Activated T-helper 1 cell treated with Interleukin-2 at 50 U/mL for 16 hours (primary cell): Measurements from ENCODE around the gene HOXC13.

Experiments
- DNase-seq: peaks from one replicate; pipeline ENCODE4 v3.0.0-alpha.2; 2020; ENCODE audit warnings: low read depth

Gene HOXC13

GRCh38 chr12:53955036-53955775 is 16.6 kb downstream of the HOXC13 start:
- DNase-seq: no peak

DNA sequence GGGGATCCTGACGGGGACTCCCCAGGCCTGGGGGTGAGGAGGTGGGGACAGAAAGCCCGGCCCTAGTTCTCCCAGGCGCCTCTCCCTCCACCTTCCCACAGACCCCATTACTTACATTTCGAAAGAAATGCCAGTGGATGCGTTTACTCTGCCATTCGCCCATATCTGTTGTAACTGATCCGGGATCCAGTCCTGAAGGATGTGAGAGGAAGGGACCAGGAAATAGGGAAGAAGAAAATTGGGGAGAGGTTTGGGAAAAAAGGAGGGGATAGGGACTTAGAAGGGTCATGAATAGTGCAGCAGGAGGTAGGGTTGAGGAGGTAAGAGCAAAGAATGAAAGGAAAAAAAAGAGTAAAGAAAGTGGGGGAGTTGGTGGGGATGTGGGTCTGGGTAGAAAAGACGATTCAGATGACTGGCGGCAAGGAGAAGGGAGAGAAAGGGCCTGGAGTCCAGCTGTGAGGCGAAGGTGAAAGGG is 17.2 kb downstream of the HOXC13 start:
- DNase-seq: no peak

DNA sequence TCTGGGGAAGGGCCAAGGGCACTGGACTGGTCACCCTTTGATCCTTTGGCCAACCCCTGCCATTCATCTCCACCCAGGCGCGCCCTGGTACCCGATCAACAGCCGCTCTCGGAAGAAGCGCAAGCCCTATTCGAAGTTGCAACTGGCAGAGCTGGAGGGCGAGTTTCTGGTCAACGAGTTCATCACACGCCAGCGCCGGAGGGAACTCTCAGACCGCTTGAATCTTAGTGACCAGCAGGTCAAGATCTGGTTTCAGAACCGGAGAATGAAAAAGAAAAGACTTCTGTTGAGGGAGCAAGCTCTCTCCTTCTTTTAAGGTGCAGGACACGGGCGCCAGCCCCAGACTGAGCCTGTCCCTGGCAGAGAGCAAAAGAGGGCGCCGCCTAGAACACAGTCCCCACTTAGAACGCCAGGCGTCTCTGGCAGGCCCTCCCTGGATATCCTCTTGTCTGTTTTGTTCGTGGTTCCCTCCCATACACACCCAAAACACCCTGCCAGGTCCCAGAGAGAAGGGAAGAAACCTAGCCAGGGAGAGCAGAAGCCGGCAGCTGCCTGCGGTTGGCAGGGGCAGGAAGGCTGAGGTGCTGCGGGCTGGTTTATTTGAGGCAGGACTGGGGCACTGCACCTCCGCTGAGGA is 17.7 kb downstream of the HOXC13 start:
- DNase-seq: no peak

DNA sequence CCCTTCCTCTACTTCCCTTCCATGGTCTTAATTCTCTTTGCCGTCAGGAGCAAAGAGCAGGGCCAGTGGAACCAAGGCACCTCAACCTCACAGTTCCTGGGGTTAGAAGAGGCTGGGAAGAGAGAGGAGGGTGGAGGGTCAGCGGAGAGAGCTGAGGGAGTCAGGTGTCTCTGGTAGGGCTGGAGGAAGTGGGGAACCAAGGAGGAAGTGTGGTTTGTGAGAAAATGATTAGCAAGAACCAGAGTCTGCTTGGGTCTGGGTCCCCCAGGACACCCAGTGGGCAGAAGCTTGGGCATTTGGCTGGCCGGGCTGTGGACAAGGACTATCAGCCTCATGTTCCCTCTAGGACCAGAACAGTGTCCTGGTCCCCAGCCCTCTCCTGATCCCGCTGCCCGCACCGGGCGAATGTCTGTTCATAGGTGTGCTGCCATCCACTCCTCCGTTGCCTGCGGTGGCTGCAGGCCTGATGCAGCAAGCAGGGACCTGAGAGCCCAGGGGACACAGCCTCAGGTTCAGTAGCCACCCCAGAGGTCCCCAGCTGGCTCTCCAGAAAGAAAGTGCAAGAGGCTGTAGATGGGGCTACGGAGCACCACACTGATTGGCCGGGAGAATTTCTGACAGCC is 18.4 kb downstream of the HOXC13 start:
- DNase-seq: no peak

DNA sequence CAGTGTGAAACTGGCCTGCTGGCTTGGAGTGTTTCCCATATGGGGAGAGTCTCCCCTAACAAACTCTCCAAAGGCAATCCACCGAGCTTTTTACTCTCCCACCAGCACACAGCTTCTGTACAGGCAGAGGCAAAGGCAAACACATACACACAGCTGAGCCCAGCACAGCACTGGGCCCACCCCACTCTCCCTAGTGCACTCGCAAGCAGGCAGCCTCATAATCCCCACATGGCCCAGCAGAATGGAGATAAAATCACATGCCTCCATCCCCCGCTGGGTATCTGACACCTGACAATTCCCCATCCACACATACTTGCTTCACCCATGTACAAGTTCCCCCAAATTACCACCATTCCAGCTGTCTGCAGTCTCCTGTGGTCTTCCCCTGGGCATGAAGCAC is 19.5 kb downstream of the HOXC13 start:
- DNase-seq: no peak

DNA sequence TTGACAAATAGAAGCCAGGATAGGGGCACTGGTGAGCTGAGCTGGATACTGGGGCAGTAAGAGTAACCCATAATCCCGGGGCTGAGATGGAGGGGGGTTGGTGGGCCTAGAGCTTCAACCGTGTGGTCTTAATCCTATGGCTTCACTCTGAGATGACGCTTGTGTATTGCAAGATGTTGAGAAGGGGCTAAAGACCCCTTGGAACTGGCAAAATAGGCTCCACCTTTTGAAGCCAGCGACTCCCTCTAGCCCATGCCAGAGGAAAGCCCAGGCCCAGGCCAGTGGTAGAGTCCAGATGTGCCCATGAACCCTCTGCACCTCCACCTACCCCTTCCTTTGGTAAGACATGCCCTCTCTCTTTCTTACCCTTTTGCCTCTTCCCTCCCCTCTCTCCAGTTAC is 20.7 kb downstream of the HOXC13 start:
- no peak for DNase-seq

DNA sequence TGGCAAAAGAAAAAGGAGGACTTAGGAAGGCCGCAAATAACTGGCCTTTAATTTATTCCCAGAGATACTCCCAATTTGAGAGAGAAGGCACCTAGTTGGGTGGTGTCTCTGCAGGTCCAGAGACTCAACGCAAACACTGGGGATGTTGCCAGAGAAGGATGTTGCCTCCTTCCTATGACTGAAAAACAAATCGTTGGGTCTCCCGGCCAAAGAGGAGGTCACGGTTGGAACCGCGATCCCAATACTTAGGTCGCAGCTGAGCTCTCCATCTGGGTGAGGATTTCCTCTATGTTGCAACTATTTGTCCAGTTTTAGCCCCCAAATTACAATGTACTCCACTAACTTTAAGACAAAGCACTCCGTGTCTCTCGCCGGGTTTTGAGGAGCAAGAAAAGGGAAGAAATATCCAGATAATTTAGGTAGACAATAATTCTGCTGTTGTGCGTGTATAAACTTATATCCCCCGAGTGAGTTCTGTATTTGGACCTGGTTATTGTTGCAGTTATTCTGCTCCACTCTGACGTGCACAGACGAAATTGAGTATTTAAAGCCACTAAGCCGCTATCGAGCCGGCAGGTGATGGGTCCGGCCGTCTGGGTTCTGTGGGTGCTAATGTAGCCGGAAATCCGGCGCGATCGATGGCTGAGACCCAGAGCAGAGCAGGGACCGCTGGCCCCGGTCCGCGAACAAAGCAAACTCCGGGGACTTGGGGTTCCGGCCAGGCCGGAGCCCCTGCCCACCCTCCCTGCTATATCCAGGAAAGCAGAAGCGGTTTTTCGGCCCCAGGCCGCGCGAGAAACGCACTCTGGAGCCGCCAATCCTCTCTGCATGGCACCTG is 21.8 kb downstream of the HOXC13 start:
- DNase-seq: no peak

DNA sequence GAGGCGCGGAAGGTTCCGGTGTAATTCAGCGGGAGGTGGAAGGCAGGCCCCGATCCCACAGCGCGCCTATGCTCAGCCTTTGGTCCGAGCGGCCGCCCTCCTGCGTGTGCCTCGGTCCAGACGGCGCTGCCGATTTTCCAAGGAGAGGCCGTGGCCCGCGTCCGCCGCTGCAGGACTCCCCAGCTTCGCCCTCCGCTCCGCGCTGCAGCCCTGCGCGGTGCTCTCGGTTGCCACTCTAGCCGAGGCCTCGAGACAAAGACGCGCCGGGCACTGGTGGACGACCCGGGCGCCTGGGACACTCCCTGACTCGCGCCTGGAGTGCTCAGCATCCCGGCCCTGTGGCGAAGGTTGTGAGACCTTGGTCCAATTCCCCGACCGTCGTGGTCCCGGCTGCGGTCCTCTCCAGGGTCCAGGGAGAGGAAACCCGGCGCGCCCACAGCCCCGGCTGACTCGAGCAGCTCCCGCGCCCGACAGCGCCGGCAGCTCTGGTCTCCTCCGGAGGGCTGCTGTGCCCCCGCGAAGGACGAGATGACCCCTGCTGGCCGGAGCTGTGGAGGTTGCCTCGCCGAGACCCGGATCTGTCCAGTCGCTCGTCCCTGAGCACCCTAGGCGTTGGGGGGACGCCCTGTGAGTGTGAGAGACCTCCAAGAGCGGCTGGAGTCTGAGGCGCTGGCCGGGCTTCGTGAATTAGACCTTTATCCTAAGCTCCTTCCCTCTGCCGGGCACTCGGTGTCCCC is 22.6 kb downstream of the HOXC13 start:
- DNase-seq: no peak

DNA sequence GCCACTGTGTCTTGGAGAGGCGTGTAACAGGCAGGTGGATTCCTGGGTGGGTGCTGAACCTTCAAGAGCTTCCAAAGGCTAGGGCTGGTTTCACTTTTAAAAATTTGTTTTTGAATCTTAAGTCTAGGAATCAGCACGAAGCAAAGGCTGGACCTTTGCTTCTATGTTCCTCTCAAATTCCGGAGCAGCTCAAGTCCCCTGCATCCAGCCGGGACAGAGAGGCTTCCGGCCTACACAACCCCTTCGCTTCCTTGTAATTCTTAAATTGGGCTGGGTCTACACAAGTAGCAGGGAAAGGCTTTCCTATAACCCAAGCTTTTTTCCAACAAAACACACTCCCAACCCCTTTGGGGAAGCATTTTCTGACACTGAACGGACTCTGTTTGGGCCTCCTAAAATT is 24.4 kb downstream of the HOXC13 start:
- no peak for DNase-seq

- DNase-seq: no peak
These were observed 25.0 kb downstream of the HOXC13 start for GRCh38 chr12:53963434-53964314.

DNA sequence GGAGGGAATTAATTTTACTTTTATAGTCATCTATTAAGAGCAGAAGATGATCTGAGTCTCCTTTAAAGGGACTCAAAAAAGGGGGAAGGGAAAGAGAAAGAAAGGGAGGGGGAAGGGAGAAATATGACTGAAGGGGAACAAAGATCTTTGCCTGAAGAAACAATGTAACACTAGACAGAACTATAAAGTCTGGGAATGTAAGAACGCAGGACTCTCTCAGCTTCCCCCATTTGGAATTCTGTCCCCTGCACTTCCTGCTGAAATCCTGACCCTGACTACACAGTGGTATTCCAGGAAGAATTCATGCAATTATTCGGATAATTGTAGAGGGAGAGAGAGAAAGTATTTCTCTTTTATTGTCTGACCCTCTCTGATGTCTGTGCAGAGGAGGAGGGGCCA is 25.7 kb downstream of the HOXC13 start:
- DNase-seq: no peak

DNA sequence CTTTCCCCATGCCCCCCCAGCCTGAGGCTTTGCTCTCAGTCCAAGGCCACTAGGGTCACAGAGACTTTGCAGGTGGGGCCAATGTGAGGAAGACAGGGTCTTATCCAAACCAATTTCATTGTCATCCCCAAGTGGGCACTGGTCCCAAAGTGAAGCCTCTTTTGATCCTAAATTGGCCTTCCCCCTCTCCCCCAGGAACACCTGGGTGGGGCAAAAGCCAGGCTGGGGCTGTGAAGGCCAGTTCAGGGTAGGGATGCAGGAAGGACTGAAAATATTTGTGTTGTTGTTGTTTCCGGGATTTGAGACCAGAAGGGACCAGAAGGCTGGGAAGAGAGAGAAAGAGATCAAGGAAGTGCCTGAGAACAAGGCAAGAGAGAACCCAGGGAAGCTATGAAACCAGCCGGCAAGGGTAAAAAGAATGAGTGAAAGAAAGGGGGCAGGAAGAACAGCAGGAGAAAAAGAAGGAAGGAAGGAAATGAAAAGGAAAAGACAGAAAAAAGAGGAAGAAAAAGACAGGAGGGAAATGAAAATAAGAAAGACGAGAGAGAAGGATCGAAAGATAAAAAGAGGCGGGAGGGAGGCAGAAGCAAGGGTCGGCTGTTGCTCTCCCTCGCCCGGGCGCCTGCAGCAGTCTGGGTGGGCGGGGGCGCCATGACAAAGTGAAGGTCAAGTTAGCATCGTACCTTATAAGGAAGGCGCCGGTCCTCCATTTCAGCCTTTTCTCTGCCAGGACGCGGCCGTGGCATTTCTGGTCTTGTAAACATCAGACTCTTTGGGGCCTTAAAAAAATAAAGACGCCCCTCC is 26.9 kb downstream of the HOXC13 start:
- no peak for DNase-seq

DNA sequence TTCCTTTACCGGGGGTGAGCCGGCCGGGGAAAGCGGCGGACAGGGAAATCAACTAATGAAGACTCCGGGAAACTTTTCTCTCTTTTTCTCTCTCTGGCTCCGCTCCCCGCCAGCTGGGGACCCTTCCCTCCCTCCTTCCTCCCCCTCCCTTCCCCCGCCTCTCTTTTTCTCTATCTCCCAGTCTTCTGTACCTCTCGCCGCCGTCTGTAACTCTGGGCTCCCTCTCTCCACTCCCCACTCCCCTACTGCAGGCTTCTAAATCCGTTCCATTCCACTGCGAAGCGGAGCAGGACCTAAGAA is 27.4 kb downstream of the HOXC13 start:
- no peak for DNase-seq

DNA sequence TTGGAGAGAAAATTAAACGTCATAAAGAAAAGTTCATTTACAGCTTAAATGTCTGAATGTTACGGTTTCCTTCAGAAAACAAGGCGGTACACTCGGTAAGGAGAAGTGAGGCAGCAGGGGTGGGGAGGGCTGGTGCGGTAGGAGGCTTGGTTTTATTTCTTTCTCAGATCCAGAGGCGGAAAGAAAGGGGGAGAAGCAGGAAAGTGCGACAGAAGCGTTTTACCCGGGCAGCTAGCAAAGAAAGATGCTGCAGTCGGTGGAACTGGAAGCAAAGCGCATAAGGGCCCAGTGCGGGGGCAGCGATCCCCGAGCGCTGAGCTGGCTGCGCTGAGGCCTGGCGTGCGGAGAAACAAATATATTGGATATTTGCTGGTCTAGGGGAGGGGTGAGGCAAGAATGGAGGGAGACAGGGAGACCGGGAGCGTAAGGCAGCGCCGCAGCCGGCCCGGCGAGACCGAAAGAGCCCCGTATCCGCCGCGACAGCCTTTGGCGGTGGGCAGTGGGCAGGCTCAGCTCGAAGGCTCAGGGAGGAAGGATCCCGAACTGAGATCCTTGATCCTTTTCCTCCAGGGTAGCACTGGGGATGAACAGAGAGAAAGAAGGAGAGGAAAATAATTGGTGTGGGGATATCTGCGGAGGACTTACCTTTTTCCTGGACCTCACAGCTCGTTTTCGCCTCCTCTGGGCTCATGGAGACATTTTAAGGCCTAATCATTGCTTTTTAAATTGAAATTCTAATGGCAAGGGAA is 27.9 kb downstream of the HOXC13 start:
- no peak for DNase-seq

- DNase-seq: no peak
These were observed 28.8 kb downstream of the HOXC13 start for GRCh38 chr12:53967421-53967925.

- DNase-seq: no peak
These were observed 29.8 kb downstream of the HOXC13 start for GRCh38 chr12:53968214-53969127.

GRCh38 chr12:53969588-53970259 is 31.1 kb downstream of the HOXC13 start:
- DNase-seq: no peak
